Ishikawa (cell line): ENCODE results near the gene RETSAT.

Experiments used
- CEBPB ChIP-seq: IDR thresholded peaks from 2 replicates; pipeline ENCODE4 v1.6.1; 2012
- CREB1 ChIP-seq: IDR thresholded peaks from 2 replicates; pipeline ENCODE4 v1.6.1; 2012; ENCODE audit warnings: low read depth
- EGR1 ChIP-seq: IDR thresholded peaks from 2 replicates; pipeline ENCODE4 v1.6.1; 2012
- EP300 ChIP-seq: IDR thresholded peaks from 2 replicates; pipeline ENCODE4 v1.6.1; 2012; ENCODE audit warnings: borderline replicate concordance
- FOXM1 ChIP-seq: IDR thresholded peaks from 2 replicates; pipeline ENCODE4 v1.6.1; 2012; ENCODE audit warnings: low read depth, borderline replicate concordance
- NFIC ChIP-seq: IDR thresholded peaks from 2 replicates; pipeline ENCODE4 v1.6.1; 2012
- RAD21 ChIP-seq: IDR thresholded peaks from 2 replicates; pipeline ENCODE4 v1.6.1; 2012; ENCODE audit warnings: low read depth
- TAF1 ChIP-seq: IDR thresholded peaks from 2 replicates; pipeline ENCODE4 v1.6.1; 2012; ENCODE audit warnings: low read depth, mild to moderate bottlenecking
- TCF12 ChIP-seq: IDR thresholded peaks from 2 replicates; pipeline ENCODE4 v1.6.1; 2012; ENCODE audit warnings: low read depth
- TEAD4 ChIP-seq: IDR thresholded peaks from 2 replicates; pipeline ENCODE4 v1.6.1; 2012
- YY1 ChIP-seq: IDR thresholded peaks from 2 replicates; pipeline ENCODE4 v1.6.1; 2012; ENCODE audit warnings: low read depth
- ZBTB7A ChIP-seq: IDR thresholded peaks from 2 replicates; pipeline ENCODE4 v1.6.1; 2012; ENCODE audit warnings: low read depth
- TF ChIP-seq, protein P1 (sequence below): IDR thresholded peaks from 2 replicates; pipeline ENCODE4 v1.6.1; 2012; ENCODE audit warnings: low read depth, mild to moderate bottlenecking
- TF ChIP-seq, protein P2 (sequence below): IDR thresholded peaks from 2 replicates; pipeline ENCODE4 v1.6.1; 2012
- TF ChIP-seq, protein P3 (sequence below): IDR thresholded peaks from 2 replicates; pipeline ENCODE4 v1.6.1; 2012

The RETSAT gene

DNA sequence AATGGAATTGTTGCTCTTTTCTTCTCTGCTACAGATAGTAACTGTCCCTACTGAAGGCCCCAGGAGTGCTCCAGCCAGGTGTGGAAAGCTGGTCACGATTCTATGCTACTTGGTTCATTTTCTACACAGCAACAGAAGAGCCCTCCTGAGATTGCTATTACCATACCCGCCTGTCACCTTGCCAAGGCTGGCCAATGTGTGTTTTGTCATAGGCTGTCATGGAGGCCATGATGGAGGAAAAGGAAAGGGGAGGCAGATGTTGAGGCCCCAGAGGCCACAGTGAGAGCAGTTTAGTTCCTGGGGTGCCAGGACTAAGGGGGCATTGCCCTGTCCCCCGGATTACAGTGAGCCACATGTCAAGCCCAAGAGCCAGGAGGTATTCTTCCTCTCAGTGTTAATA lies 1.2 kb upstream of the RETSAT start:
- no peak for TF ChIP-seq TAF1
- TF ChIP-seq EGR1: no peak

DNA sequence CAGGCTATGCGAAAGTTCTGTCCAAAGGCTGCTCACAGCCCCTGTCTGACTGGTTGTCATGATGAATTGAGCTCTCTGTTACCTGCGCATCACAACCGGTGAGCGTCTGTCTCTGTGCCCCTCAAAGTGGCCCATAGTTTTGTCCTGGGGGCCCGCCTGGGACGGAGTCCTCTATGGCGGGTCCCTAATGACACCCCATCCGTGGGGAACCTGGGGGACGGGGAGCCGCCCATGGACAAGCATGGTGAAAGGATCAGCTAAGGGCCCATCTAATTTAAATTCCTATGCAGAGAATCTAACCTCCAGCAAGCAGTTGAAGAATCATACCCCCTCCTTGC lies 714 bp upstream of the RETSAT start:
- TF ChIP-seq RAD21: no peak
- TF ChIP-seq EGR1: no peak
- TF ChIP-seq YY1: no peak
- no peak for TF ChIP-seq FOXM1
- no peak for TF ChIP-seq CREB1
- no peak for TF ChIP-seq EP300
- no peak for TF ChIP-seq TEAD4
- TF ChIP-seq, protein P1, sequence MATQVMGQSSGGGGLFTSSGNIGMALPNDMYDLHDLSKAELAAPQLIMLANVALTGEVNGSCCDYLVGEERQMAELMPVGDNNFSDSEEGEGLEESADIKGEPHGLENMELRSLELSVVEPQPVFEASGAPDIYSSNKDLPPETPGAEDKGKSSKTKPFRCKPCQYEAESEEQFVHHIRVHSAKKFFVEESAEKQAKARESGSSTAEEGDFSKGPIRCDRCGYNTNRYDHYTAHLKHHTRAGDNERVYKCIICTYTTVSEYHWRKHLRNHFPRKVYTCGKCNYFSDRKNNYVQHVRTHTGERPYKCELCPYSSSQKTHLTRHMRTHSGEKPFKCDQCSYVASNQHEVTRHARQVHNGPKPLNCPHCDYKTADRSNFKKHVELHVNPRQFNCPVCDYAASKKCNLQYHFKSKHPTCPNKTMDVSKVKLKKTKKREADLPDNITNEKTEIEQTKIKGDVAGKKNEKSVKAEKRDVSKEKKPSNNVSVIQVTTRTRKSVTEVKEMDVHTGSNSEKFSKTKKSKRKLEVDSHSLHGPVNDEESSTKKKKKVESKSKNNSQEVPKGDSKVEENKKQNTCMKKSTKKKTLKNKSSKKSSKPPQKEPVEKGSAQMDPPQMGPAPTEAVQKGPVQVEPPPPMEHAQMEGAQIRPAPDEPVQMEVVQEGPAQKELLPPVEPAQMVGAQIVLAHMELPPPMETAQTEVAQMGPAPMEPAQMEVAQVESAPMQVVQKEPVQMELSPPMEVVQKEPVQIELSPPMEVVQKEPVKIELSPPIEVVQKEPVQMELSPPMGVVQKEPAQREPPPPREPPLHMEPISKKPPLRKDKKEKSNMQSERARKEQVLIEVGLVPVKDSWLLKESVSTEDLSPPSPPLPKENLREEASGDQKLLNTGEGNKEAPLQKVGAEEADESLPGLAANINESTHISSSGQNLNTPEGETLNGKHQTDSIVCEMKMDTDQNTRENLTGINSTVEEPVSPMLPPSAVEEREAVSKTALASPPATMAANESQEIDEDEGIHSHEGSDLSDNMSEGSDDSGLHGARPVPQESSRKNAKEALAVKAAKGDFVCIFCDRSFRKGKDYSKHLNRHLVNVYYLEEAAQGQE: no peak
- TF ChIP-seq NFIC: no peak
- TF ChIP-seq, protein P2, sequence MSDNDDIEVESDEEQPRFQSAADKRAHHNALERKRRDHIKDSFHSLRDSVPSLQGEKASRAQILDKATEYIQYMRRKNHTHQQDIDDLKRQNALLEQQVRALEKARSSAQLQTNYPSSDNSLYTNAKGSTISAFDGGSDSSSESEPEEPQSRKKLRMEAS: no peak
- TF ChIP-seq TAF1: no peak
- no peak for TF ChIP-seq TCF12
- no peak for TF ChIP-seq ZBTB7A

DNA sequence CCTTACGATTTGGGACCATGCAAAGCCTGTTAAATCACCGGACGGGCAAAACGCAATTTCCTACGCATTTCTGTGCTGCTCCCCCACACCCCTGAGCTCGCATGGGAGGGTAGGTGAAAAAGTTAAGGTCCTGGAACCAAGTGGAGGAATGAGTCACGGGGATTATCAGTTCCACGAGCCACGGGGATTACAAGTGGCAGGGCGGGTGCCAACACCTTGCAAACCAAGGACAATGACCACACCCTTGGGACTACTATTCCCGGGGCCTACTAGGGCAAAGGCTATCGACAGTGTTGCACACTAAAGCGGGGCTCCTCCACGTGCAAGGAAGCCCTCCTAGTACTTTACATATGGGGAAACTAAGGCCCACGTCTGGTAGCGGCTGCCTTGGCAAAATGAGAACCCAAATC lies 447 bp downstream of the RETSAT start:
- TF ChIP-seq, protein P2: no peak
- TF ChIP-seq YY1 (no peak), EP300 (no peak), RAD21 (no peak), TEAD4 (no peak), CREB1 (no peak)
- TF ChIP-seq, protein P3, sequence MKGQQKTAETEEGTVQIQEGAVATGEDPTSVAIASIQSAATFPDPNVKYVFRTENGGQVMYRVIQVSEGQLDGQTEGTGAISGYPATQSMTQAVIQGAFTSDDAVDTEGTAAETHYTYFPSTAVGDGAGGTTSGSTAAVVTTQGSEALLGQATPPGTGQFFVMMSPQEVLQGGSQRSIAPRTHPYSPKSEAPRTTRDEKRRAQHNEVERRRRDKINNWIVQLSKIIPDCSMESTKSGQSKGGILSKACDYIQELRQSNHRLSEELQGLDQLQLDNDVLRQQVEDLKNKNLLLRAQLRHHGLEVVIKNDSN: no peak

DNA sequence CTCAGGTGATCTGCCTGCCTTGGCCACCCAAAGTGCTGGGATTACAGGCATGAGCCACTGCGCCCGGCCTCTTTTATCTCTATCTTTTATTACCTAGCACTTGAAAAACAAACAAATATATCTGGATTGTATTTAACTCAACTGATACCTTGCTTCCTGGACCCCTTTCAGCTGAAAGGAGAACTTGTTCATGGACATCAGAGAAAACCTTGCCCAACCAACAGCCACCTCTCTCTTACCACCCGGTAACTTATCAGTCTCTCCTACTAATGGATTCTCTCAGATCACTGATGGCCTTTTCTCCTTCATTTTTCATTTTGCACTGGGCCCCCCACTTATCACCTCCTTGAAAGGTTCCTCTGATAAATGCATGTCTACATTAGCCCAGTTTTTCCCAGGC lies 6.7 kb downstream of the RETSAT start:
- no peak for TF ChIP-seq YY1
- no peak for TF ChIP-seq TEAD4
- no peak for TF ChIP-seq FOXM1
- no peak for TF ChIP-seq CREB1
- TF ChIP-seq, protein P2: no peak
- TF ChIP-seq ZBTB7A: no peak
- no peak for TF ChIP-seq RAD21
- TF ChIP-seq, protein P1: no peak
- TF ChIP-seq NFIC: no peak
- TF ChIP-seq TAF1: no peak
- no peak for TF ChIP-seq CEBPB
- TF ChIP-seq, protein P3: no peak
- TF ChIP-seq EGR1: no peak
- TF ChIP-seq EP300: no peak
- TF ChIP-seq TCF12: no peak

DNA sequence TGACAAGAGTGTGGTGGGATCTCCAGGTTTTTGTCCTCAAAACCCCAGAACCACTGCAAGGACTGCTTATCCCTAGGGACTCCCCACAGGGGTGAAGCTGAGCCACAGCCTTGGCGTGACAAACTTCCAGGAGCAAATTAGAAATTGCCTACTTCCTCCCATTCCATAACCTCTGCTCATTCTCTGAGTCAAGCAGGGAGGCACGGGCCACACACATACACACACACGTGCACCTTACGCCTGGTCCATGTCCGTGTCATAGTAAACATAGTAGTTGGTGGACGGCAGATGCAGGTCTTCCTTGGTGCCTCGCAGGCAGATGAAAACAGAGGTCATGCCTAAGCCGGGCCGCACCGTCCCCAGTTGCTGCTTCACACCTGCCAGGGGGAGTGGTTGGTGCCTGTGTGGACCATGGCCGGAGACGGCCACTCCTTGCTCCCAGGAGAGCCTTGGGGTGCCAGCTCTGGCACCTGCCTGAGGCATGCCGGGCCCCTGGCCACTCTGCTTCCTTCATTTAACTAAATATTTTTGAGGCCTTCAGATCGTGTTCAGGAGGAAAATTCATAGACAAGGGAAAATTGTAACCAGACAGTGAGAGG lies 9.9 kb downstream of the RETSAT start:
- TF ChIP-seq FOXM1: no peak

DNA sequence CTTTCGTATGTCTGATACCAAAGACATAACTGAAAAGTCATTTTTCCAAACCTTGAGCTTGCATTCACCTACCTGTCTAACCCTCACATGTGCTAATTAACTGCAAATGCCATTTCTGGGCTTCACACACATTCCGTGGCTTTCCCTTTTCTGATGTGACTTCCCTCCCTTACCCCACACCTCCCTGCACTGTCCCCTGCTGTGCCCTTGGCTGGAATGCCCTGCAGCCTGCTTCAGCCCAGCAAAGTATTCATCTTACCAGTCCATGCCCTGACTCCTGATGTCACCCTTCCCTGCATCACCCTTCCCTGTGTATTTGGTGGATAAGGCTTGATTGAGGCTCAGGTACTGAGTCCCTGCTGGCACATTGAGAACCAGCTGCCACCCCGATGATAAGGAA lies 12.2 kb downstream of the RETSAT start:
- TF ChIP-seq EP300 (no peak), RAD21 (no peak), YY1 (no peak), CEBPB (no peak), EGR1 (no peak), NFIC (no peak), ZBTB7A (no peak), FOXM1 (no peak), TCF12 (no peak), TEAD4 (no peak)
- TF ChIP-seq, protein P3: no peak
- TF ChIP-seq, protein P2: no peak
